Hindlimb muscle (tissue), 1 donor: ENCODE measurements around the gene HTT. TPM values are rescaled to one million over a fixed set of nuclear protein-coding genes. Genes with fewer than 3 reads are reported as not detected.
"Not testable (repeated sequence)": the region's sequence is repeated elsewhere in the genome, so short reads cannot be mapped to it uniquely, and the experiment has no call there.

Experiments used
- DNase-seq: peaks from one replicate; pipeline ENCODE4 v3.0.0-alpha.2; 2013
- polyA plus RNA-seq: library from polyadenylated mRNA; unstranded; fragments of 120-200 nt; gene quantifications from one replicate; pipeline ENCODE4 v1.2.1, GENCODE V29; 2013; ENCODE audit not compliant: insufficient read length

The HTT gene
- polyA plus RNA-seq, 1 donor = 32.0 TPM

DNA sequence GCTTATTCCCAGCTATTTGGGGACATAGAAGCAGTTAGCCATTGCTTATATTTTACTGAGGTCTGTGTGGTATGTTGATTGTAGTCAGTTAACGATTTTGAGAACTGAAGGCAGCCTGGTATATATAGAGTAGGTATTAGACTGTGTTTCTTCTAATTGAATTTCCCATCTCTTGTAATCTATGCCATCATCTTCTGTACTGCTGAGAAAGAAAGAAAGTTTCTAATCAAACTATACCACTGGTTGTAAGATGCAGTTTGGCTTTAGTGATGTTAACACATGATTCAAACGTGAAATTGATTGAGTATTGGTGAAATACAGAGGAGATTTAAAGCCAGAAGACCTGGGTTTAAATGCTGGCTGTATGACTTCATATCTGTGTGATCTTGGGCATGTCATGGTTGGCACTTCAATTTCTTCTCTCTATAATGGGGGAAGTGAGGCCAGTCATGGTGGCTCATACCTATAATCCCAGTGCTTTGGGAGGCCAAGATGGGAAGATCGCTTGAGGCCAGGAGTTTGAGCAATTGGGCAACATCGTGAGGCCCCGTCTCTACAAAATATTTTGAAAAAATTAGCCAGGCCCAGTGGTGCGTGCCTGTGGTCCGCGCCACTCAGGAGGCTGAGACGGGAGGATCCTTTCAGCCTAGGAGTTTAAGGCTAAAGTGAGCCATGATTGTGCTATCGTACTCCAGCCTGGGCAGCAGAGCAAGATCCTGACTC, 11.6 kb downstream of the HTT start:
- DNase-seq = no peak

DNA sequence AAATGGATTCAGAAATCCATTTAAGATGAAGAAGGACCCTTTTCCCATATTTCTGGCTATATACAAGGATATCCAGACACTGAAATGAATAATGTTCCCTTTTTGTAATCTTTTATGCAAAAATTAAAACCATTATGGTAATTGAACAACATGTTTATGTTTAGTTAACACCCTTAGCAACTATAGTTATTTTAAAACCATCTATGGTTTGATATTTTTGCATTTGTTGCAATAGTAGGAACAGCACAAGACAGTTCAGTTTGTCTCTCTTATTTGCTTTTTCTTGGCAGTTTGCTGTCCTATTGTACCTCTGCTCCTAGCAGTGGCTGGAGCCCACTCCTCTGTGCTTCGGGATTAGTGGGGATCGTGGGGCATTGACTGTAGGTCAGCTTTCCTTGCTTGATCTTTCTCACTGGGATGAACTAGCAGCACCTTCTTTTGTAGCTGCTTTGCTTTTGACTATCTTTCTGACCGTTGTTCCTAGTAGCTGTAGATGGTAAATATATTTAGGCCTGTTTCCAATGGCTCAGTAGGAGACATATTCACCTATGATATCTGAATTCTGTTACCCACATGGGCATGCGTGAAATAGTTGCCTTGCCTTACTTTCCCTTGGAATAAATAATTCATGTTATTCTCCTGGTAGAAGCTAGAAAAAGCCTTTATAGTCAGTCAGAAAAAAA, 12.8 kb downstream of the HTT start:
- no peak for DNase-seq

DNA sequence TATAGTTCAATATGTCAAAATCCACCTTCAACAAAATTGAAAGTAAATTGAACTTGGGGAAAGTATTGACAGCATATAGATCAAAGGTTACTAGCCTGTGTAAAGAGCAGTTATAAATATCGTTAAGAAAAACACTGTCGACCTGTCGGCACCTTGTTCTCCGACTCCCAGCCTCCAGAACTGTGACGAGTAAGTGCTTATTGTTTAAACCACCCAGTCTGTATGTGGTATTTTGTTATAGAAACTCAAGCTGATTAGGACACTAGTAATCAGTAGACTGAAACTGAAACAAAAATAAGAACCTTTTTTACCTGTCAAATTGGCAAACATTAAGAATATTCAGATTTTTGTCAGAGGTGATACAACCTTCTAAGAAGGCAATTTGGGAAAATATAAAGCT, 17.0 kb downstream of the HTT start:
- DNase-seq = no peak

DNA sequence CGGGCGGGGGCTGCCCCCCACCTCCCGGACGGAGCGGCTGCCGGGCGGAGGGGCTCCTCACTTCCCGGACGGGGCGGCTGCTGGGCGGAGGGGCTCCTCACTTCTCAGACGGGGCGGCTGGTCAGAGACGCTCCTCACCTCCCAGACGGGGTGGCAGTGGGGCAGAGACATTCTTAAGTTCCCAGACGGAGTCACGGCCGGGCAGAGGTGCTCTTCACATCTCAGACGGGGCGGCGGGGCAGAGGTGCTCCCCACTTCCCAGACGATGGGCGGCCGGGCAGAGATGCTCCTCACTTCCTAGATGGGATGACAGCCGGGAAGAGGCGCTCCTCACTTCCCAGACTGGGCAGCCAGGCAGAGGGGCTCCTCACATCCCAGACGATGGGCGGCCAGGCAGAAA, 20.2 kb downstream of the HTT start:
- DNase-seq = not testable (repeated sequence)

DNA sequence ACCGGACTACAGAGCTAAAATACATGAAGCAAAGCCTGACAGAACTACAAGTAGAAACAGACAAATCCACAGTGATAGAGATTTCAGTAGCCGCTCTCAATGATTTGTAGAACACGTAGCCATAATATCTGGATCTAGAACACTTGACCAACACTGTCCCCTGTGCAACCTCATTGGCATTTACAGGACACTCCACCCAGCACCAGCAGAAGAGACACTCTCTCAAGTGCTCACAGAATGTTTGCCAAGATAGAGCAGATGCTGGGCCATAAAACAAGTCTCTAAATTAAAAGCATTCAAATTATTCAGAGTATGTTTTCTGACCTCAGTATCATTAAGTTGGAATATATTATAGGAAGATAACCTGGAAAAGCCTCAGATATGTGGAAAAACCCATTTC, 21.7 kb downstream of the HTT start:
- DNase-seq = no peak

DNA sequence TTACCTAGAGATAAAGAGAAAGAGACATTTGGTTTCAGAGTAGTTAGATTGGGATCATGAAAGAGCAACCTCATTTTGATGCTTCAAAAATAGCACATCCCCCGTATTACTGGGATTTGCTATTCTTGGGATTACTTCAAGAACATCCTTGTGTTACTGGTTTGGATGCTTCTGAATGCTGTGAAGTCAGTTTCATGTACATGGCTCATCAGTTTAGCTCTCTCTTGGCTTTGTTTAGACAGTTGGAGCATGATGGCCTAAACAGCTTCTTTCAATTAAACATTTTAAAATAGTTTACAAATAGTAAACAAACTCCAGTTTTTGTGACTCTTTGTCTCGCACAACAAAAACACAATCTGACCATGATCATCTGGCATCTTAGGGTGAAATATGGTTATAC, 23.9 kb downstream of the HTT start:
- DNase-seq = no peak

DNA sequence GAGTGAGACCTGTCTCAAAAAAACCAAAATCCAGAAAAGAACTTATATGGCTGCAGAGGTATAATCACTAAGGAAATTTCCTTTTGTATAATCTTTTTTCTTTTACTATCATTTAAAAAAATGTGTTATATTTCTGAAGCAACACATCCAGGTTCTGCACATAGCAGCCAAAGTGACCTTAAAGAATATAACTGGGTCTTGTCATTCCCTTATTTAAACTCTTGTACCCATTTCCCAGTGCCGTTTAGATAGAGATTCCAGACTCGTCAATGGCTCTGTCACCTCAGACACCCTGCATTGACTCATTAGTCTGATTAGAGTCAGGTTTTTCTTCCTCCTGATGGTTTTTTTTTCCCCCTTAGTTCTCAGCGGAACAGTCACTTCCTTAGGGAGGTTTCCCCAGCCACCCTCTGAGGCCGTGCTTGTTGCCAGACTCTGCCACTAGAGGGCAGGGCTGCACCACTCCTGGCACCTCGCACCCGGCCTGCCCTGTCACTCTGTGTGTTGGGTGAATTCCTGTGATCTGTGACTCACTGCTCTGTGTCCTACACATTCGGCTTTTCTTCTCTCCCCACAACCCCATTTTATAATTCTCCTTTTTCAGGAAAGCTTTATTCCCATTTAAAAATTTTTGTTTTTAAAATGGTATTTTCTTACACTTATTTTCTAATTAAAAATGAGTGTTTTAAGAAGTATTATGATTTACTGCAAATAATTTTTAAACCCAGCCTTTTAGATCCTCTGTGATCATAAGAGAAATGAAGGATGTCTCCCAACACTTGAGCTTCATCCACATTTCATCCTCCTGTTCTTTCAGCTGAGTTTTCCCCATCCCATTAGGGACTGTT, 32.1 kb downstream of the HTT start:
- DNase-seq = peak; percentile 69

DNA sequence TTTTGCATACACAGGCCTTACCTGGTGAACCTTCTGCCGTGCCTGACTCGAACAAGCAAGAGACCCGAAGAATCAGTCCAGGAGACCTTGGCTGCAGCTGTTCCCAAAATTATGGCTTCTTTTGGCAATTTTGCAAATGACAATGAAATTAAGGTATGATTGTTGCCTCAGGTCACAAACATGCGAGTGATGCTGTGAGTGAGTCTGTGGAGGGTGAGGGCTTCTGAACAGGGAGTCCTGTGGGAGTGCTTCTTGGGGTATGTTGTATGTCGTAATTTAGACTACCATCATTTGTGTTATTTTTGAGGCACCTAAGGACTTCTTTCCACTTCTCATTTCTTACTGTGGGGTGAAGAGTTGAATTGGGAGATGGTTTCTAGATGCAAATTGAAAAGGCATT, 32.8 kb downstream of the HTT start:
- no peak for DNase-seq

DNA sequence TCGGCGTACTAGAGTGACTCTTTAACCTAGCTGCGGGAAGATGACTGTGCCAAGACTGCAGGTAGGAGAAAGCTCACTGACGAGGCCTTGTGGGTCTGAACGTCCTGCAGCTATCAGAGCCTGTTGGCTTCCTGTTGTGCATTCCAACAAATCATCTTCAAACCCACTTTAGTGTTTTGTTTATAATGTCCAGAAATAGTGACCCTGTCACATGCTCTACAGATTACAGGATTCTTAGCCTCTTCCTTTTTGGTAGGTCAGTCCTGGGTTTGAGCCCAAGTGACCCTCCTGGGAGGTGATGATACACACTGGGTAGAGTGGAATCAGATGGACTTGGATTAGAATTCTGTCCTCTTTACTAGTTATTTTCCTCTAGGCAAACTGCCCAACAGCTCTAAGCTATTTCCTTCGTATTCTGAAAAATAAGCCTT, 33.2 kb downstream of the HTT start:
- DNase-seq = no peak

DNA sequence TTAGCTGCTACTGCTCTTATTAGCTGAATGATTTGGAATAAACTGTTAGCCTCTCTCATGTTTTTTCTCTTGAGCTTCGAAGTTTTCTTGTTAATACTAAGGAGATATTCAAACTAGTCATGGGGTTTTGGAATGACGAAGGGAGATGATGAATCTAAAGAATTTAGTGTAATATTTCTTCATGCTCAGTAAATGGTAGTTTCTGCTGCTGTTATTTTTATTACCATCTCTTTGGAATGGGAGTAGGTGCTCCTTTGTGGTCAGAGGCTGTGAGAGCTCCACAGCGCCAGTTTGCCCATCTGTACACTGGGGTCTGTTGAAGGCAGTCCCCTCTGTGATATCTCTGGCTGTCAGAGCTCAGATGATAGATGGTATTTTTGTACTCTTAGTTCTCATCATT, 33.7 kb downstream of the HTT start:
- no peak for DNase-seq

DNA sequence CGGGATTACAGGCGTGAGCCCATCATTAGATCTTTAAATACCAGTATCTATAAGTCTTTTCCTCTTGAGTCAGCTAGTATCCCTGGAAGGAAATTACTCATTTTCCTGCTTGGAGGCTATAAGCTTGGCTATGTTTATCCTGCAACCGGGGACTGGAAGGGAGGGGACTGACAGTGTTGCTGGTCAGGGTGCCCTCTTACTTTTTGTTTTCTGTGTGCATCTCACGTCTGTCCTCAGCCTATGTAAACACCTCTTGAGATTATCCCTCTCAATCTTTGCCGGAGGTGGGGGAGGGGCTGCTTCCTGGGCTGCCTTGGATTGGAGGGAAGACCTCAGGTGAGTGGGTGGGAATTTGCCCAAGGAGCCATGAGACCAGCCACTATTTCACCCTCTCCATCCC, 37.0 kb downstream of the HTT start:
- no peak for DNase-seq

DNA sequence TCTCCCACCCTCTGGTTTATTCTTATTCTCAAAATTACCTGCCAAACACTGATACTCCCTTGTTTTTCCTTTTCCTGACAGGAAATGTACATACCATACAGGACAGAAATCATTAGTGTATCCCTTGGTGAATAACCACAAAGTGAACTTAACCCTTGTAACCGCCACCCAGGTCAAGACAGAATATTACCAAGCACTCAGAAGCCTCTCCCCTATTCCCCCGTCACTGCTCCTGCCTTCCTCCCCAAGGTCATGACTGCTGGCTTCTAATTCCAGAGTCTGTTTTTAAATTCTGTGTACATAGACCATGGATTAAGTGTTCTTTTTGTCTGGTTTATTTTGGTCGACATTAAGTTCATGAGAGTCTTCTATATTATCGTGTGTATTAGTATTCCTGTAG, 37.7 kb downstream of the HTT start:
- no peak for DNase-seq

DNA sequence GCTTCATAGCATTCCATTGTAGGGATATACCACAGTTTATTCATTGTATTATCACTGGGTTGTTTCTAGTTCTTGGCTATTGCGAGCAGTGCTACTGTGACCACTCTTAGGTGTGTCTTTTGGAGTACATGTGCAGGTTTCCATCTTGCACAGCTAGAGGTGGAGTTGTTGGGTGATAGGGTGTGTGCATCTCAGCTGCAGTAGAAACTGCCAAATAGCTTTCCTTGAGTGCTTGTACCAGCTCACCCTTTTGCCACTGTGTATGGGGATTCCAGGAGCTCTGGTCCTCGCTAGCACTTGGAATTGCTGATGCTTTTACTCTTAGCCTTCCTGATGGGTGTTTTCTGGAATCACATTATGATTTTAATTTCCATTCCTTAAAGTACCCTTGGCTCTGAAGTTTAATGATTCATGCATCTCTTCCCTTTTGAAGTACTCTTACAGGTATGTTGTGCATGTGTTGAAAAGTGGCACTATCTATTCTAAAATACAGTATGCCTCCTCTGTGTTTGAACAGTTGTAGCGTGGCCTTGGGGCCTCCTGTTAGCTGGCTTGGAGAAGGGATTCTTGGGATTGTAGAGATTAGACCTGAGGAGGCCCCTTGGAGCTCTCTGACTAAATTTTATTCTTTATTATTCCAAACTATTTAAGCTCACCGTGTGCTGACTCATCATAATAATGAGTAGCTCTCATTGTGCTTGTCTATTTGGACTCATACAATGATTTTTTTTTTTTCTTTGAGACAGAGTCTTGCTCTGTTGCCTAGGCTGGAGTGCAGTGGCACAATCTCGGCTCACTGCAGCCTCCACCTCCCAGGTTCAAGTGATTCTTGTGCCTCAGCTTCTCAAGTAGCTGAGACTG, 38.4 kb downstream of the HTT start:
- no peak for DNase-seq

DNA sequence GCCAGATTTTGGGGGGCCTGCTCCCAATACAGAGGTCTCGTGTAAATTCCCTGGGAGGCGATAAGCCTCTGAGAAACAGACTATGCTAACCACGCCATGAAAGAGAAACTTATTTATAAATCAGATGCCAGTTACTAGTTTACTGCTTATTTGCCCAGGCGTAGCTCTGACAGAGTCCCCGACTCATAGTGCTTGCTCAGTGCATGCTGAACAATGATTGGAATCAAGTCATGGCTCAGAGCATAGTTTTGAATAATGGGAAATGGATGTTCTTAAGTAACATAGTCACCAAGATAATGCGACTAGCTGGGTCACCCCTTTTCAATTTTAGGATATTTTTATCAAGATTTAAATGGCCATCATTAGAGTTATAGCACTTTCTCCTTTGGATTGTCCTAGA, 39.9 kb downstream of the HTT start:
- DNase-seq = no peak

DNA sequence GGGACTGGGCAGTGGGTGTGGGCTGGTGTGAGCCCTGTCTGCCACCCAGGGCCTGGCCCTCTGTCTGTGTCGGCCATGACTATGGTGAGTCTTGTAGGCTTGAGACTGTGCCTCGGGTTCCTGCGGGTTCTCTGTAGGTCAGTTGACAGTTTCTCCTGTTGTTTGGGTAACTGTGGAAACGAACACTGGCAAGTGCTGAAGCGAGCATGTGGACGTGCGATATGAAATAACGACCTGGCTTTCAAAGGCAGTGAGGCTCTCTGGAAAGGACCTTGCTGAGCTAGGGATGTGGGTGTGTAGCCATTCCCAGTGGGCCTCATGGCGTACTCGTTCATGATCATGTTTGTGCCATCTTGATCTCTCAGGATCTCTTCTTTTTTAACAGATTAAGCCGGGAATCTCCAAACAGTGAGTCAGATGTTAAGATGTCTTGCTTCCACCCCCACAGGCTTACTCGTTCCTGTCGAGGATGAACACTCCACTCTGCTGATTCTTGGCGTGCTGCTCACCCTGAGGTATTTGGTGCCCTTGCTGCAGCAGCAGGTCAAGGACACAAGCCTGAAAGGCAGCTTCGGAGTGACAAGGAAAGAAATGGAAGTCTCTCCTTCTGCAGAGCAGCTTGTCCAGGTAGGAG, 41.3 kb downstream of the HTT start:
- DNase-seq = no peak

DNA sequence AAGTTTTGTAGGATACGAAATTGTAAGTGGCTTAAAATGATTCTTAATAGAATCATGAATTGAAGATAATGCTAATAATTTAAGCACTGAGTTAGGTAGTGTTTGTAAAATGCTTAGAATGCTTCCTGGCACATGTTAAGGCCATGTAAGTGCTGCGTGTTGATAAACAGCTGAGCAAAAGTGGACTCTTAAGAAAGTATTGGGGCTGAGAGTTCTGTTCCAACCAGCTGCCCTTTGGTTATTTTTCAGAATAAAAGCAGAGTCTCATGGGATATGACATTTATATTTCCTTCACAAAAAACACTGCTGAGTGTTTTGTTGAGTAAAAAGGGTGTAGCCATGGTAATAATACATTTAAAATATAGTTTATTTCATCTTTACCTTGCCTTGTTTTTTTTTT, 42.5 kb downstream of the HTT start:
- DNase-seq = no peak

DNA sequence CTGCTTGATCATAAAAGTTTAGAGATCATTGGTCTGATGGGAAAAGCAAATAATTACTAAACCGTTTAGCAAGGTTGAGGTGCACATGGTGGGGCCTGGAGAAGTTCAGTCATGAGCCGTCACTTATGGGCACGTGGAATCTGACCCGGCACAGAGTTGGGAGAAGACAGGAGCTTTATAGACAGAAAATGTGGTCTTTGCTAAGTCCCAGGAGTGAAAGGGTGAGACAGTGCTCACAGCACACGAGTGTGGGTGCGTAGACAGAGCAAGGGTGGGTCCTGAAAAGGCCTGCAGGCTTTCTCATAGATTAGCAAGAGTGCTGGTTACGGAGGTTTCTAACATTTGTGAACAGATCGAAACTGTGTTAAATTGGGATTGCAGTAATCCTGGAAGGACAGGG, 43.8 kb downstream of the HTT start:
- no peak for DNase-seq

DNA sequence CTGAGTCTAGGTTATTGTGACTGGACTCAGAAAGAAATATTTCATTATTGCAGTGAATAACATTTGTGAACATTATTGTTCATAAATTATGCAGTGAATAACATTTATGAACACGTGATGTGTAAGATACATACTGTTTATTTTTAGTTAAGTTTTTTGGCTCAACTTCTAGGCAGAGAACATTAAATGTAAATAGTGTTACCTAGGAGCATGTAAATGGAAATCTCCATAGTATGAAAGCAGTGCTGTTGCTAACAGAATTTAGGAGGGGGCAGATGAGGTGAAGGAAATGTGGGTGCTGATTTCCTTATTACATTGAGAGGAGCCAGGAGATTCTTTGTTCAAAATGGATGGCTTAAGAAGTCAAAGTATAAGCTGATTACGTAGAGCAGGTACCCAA, 45.0 kb downstream of the HTT start:
- no peak for DNase-seq

DNA sequence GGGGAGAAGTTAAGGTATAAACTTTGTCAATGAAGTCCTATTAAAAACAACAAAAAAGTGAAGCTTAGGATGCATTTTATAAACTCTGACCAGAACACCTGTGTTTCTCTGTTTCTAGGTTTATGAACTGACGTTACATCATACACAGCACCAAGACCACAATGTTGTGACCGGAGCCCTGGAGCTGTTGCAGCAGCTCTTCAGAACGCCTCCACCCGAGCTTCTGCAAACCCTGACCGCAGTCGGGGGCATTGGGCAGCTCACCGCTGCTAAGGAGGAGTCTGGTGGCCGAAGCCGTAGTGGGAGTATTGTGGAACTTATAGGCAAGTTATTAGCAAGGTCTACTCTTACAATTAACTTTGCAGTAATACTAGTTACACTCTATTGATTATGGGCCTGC, 46.6 kb downstream of the HTT start:
- no peak for DNase-seq

DNA sequence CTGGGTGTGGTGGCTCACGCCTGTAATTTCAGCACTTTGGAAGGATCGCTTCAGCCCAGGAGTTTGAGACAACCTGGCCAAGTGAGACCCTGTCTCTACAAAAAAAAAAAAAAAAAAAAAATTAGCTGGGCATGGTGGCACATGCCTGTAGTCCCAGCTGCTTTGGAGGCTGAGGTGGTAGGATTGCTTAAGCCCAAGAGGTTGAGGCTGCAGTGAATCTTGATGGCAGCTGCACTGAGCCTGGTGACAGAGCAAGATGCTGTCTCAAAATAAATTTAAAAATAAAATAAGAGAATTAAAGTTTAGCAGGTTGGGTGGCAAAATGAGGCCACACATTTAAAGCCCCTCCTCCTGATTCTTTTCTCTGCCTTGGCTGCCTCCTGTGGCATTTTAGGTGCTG, 47.1 kb downstream of the HTT start:
- DNase-seq = no peak

DNA sequence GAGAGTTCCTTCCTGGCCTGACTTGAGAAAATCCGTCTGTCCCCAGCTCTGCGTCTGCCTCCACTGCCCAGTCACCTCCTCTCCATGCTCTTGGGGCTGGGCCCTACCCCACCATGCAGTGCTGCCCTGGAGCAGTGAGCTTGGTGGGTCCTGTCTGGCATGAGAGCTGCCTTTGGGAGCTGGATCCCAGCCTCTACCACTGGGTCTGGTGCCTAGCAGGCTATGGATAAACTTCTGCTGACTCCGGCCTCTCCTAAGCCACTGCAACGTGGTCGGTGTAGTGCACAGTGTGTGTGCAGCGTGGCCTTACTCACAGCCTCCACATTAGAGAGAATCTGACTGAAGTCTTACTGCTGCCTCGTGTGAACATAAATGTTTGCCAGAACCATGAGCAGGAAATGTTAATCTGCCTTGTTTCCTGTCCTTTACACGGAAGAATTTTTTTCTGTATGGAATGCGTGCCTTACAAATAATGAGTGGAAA, 47.6 kb downstream of the HTT start:
- DNase-seq = no peak

DNA sequence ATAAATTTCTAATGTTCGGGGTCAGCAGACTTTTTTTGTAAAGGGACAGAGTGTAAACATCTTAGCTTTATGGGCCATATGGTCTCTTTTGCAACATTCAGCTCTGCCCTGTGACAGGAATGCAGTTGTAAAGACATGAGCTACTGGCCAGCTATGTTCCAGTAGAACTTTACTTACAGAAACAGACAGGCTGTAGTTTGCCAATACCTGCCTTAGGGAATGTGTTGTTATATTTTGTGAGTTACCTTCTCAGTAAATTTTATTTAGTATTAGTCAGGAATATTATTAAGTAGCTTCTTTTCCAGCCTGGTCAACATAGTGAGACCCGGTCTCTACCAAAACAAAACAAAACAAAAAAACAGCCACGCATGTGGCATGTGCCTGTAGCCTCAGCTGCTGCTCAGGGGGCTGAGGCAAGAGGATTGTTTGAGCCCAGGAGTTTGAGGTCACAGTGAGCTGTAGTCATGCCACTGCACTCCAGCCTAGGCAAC, 48.7 kb downstream of the HTT start:
- DNase-seq = no peak
